Measurements from ENCODE around the gene DUS1L. TPM values are rescaled to one million over a fixed set of nuclear protein-coding genes. Genes with fewer than 3 reads are reported as not detected.

The DUS1L gene
- total RNA-seq, 2 experiments from 2014 or later: 118 to 131 TPM

DNA sequence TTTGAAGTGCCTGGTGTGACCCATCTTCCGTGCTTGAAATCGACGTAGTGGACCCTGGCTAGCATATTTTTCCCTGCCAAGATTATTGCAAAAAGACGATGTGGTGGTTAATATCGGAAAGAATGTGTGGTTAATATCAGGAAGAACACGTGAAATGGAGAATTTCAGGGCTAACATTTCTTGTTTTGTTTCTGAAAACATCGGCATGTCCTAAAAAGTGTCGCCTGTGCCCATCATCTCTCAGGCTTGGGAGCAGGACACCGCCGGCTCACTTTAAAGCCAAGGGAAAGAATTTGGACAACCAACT is 27.8 kb downstream of the DUS1L start:
- H3K9me3 Mint-ChIP-seq: no peaks in the 10 kb centered on the region
- DNase-seq: no peak
- CTCF ChIA-PET: interaction anchor here (0.6 to 2.8 kb wide), 20 partner anchors 8 to 198 kb away, joined by 3 to 21 read pairs (median 4); partner anchors contain the start of genes CENPX, LRRC45 and MAFG
- peak overlapping the region; percentile 88 for H3K27ac Mint-ChIP-seq
- H3K4me3 Mint-ChIP-seq: peak overlapping the region; percentile 83
- H3K36me3 Mint-ChIP-seq: peaks cover 6% of the 10 kb centered on the region
- H3K4me1 Mint-ChIP-seq (ENCODE audit: low read depth): peaks cover 18% of the 10 kb centered on the region
- POLR2A ChIA-PET: interaction anchor here (0.7 to 1.1 kb wide), 9 partner anchors 12 to 100 kb away, joined by 3 to 9 read pairs (median 4); partner anchors contain the start of genes CENPX, DUS1L, GPS1 and LRRC45
- no peaks in the 10 kb centered on the region for H3K27me3 Mint-ChIP-seq
- intact Hi-C loops (cut with micrococcal nuclease): loop anchor here (2.0 to 10.0 kb wide), 2 partner anchors 15 to 377 kb away; partner anchors contain the start of genes CENPX, HEXD, LRRC45 and OGFOD3

DNA sequence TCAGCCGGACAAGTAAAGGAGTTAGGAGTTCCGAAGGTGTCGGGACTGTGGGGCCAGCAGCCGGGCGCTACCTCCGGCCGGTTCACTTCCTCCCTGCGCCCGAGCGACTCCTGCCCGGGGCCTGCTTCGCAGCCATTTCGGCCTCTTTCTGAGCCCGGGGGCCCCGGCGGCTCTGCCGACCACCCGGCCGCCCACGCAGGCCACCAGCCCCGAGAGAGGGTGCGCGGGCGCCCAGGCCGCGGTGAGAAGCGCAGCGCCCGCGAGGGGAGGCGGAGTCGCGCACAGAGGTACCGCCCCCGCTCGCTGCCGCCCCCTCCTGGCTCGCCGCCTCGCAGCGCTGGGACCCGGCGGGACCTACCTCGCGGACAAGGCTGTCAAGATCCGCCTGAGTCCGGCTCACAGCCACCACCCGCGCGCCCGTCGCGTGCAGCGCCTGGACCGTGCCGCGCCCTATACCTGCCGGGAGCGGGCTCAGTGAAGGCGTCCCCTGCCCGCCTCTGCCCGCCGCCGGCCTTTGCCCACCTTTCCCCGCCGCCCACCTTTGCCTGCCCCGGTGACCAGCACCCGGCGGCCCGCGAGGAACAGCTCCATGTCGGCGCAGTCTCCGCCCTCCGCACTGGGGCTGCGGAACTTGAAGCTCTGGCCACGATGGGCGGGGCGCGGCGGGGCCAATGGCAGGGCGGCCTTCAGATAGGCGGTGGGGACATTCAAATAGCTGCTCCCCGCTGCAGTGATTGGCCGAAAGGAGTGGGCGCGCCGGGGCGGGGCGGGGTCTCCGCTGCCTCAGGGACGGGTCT is 28.3 kb downstream of the DUS1L start, which contains the start of gene DCXR:
Gene DCXR, minus strand, starts transcription at position 606 of the 797 bp plus-strand sequence. Its CDS starts 15 bp downstream, at position 591.
- DNase-seq: peak; percentile 97
- H3K36me3 Mint-ChIP-seq: peaks cover 6% of the 10 kb centered on the region
- H3K27ac Mint-ChIP-seq: peak within 1 kb of the TSS; percentile 88
- ChIA-PET POLR2A (interaction anchor here (0.7 to 1.1 kb wide), 9 partner anchors 13 to 100 kb away, joined by 3 to 9 read pairs (median 4); partner anchors contain the start of genes CENPX, DUS1L, GPS1 and LRRC45), CTCF (interaction anchor here (0.6 to 2.8 kb wide), 23 partner anchors 8 to 199 kb away, joined by 3 to 21 read pairs (median 4); partner anchors contain the start of genes CENPX, LRRC45 and MAFG)
- no peaks in the 10 kb centered on the region for H3K9me3 Mint-ChIP-seq
- peaks cover 19% of the 10 kb centered on the region for H3K4me1 Mint-ChIP-seq (ENCODE audit: low read depth)
- intact Hi-C loops (cut with micrococcal nuclease): loop anchor here (2.0 to 10.0 kb wide), 2 partner anchors 14 to 378 kb away; partner anchors contain the start of genes CENPX, HEXD, LRRC45 and OGFOD3
- no peaks in the 10 kb centered on the region for H3K27me3 Mint-ChIP-seq
- peak within 1 kb of the TSS; percentile 83 for H3K4me3 Mint-ChIP-seq

DNA sequence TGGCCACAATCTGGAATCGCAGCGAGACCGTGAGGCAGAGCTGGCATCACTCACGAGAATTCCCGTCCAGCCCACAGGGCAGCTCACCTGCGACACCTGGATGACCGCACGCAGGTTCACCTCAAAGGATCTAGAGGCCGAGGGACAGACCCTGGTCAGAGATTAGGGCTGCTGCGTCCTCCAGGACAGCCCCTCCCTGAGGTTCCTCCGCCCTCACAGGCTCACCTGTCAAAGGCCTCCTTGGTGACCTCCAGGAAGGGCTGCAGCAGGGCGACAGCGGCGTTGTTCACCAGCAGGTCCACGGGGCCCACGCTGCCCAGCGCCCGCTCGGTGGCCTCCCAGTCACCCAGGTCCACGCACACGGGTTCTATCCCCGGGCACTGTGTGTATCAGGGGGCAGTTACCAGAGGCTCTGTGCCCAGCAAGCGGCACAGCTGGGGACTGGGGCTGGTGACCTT is 28.9 kb downstream of the DUS1L start:
- no peak for DNase-seq
- intact Hi-C loops (cut with micrococcal nuclease): loop anchor here (2.0 to 10.0 kb wide), 2 partner anchors 14 to 378 kb away; partner anchors contain the start of genes CENPX, HEXD, LRRC45 and OGFOD3
- Mint-ChIP-seq H3K9me3 (no peaks in the 10 kb centered on the region), H3K36me3 (peaks cover 6% of the 10 kb centered on the region), H3K4me1 (ENCODE audit: low read depth) (peaks cover 19% of the 10 kb centered on the region), H3K27me3 (no peaks in the 10 kb centered on the region), H3K4me3 (peak overlapping the region; percentile 83), H3K27ac (no peak overlapping the region)
- POLR2A ChIA-PET: no interaction called here
- CTCF ChIA-PET: interaction anchor here (0.6 to 2.8 kb wide), 6 partner anchors 14 to 117 kb away, joined by 3 to 21 read pairs (median 3); partner anchors contain the start of genes CENPX and LRRC45

DNA sequence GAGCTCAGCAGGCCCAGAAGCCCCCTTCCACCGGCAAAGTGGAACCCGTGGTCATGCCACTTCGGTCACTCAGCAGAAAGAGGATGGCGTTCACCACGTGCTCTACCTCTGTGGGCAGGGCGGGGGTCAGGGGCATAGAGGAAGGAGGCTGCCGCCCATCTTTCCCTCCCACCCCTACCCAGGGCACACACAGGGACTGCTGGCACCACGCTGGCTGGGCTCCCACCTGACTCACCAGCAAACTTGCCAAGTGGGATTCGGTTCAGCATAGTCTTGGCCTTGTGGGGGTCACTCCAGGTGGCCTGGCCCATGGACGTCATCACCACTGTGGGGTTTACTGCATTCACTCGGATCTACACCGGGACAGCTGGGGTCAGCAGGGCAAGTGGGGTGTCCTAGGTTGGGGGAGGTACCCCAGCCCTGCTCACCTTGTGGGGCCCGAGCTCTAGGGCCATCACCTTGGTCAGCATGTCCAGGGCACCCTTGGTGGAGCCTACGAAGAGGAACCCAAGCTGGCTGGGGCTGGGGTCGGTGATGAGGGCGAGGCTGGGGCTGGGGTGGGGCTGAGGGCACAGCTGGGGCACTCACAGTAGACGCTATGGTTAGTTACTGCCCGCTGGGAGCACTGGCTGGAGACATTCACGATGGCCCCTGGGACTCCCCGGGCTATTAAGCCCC is 29.5 kb downstream of the DUS1L start:
- intact Hi-C loops (cut with micrococcal nuclease): loop anchor here (2.0 to 10.0 kb wide), 2 partner anchors 13 to 379 kb away; partner anchors contain the start of genes CENPX, HEXD, LRRC45 and OGFOD3
- no peak overlapping the region for H3K27ac Mint-ChIP-seq
- no peaks in the 10 kb centered on the region for H3K9me3 Mint-ChIP-seq
- POLR2A ChIA-PET: interaction anchor here (1.3 kb wide), 1 partner anchor 29 kb away, joined by 5 read pairs; the partner anchor contains the start of gene DUS1L
- peaks cover 19% of the 10 kb centered on the region for H3K4me1 Mint-ChIP-seq (ENCODE audit: low read depth)
- H3K27me3 Mint-ChIP-seq: no peaks in the 10 kb centered on the region
- CTCF ChIA-PET: interaction anchor here (0.6 to 1.6 kb wide), 6 partner anchors 13 to 118 kb away, joined by 3 to 5 read pairs (median 3); partner anchors contain the start of genes CENPX and LRRC45
- peak overlapping the region; percentile 83 for H3K4me3 Mint-ChIP-seq
- H3K36me3 Mint-ChIP-seq: peaks cover 6% of the 10 kb centered on the region
- DNase-seq: no peak

DNA sequence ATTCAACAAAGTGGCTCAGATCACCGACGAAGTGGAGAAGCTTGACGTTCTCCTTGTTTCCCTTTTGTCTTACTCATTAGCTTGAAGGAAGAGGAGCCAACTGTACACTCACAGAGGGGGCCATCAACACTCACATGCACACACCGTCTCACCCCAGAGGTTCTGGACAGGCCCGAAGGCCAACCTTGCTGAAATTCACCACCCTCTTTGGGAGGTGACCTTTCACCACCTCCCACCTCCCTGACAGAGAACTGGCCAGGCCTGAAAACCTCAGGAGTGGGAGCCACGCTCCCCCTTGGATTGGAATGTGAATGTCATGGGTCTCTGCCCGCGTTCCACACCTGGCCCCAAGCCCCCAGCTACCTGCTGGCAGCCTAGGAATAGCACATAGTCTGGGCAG is 30.1 kb downstream of the DUS1L start:
- no peak overlapping the region for H3K27ac Mint-ChIP-seq
- H3K4me3 Mint-ChIP-seq: peak overlapping the region; percentile 1
- intact Hi-C loops (cut with micrococcal nuclease): loop anchor here (10.0 kb wide), 1 partner anchor 379 kb away; the partner anchor contains the start of genes HEXD and OGFOD3

DNA sequence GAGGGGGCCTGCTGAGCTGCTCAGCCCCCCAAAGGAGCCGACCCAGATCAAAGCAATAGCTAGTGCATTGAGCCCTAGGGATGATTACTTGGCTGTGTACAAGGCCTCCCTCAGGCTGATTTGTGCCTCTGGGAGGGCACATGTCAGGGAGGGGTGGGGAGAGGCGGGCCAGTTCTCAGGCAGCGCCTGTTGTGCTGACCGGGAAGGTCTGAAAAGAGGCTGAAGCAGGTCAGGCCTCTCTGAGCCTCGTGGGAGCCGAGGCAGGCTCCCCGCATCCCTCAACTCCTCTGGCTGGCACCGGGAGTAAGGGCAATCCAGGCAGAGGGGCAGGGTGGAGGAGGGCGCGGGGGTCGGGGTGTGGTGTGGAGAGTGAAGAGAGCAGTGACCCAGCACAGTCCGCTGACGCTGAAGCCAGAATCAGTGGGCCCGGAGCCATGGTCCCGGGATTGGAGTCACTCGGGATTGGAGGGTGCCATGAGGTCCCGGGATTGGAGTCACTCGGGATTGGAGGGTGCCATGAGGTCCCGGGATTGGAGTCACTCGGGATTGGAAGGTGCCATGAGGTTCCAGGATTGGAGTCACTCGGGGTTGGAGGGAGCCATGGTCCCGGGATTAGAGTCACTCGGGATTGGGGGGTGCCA is 31.1 kb downstream of the DUS1L start:
- no peak for DNase-seq
- ChIA-PET POLR2A (no interaction called here), CTCF (interaction anchor here (0.6 to 1.6 kb wide), 2 partner anchors 37 to 75 kb away, joined by 3 to 5 read pairs; no protein-coding TSS in a partner anchor)
- Mint-ChIP-seq H3K27ac (no peak overlapping the region), H3K4me1 (ENCODE audit: low read depth) (peaks cover 25% of the 10 kb centered on the region), H3K27me3 (no peaks in the 10 kb centered on the region), H3K9me3 (no peaks in the 10 kb centered on the region), H3K36me3 (peaks cover 8% of the 10 kb centered on the region), H3K4me3 (no peak overlapping the region)
- intact Hi-C loops (cut with micrococcal nuclease): loop anchor here (10.0 kb wide), 1 partner anchor 380 kb away; the partner anchor contains the start of genes HEXD and OGFOD3

More for the DNA sequence above, 30.1 kb downstream of the DUS1L start:
- Mint-ChIP-seq H3K36me3 (peaks cover 7% of the 10 kb centered on the region), H3K27me3 (no peaks in the 10 kb centered on the region), H3K9me3 (no peaks in the 10 kb centered on the region), H3K4me1 (ENCODE audit: low read depth) (peaks cover 21% of the 10 kb centered on the region)
- POLR2A ChIA-PET: interaction anchor here (1.3 kb wide), 1 partner anchor 30 kb away, joined by 5 read pairs; the partner anchor contains the start of gene DUS1L
- CTCF ChIA-PET: interaction anchor here (0.8 to 1.6 kb wide), 3 partner anchors 75 to 119 kb away, joined by 3 to 5 read pairs (median 3); no protein-coding TSS in a partner anchor
- DNase-seq: no peak

DNA sequence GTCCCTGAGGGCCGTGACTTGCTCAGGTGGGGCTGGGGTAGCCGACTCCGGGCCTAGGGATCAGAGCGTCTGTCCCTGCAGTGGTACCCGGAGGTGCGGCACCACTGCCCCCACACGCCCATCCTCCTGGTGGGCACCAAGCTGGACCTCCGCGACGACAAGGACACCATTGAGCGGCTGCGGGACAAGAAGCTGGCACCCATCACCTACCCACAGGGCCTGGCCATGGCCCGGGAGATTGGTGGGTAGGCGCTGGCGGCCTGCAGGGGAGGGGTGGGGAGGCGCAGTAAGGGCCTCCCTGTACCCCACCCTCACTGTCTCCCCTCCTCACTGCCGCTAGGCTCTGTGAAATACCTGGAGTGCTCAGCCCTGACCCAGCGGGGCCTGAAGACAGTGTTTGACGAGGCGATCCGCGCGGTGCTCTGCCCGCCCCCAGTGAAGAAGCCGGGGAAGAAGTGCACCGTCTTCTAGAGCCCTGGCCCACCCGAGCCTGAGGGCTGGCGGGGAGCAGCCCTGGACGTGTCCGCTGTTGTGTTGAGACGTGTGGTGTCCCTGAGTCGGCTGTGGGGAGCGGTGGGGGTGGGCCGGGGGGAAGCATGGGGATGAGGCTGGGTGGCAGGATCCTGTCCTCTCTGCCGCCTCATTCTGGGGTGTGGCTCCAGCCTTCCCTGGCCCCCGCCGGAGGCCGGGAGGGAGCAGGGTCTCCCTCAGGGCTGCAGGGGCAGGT is 32.1 kb downstream of the DUS1L start:
- ChIA-PET POLR2A (no interaction called here), CTCF (interaction anchor here (1.1 to 1.3 kb wide), 2 partner anchors 14 to 74 kb away, joined by 3 to 4 read pairs; no protein-coding TSS in a partner anchor)
- Mint-ChIP-seq H3K36me3 (peaks cover 8% of the 10 kb centered on the region), H3K27ac (no peak overlapping the region), H3K27me3 (no peaks in the 10 kb centered on the region), H3K9me3 (no peaks in the 10 kb centered on the region), H3K4me1 (ENCODE audit: low read depth) (peaks cover 24% of the 10 kb centered on the region), H3K4me3 (no peak overlapping the region)
- intact Hi-C loops (cut with micrococcal nuclease): loop anchor here (10.0 kb wide), 1 partner anchor 381 kb away; the partner anchor contains the start of genes HEXD and OGFOD3
- DNase-seq: no peak

DNA sequence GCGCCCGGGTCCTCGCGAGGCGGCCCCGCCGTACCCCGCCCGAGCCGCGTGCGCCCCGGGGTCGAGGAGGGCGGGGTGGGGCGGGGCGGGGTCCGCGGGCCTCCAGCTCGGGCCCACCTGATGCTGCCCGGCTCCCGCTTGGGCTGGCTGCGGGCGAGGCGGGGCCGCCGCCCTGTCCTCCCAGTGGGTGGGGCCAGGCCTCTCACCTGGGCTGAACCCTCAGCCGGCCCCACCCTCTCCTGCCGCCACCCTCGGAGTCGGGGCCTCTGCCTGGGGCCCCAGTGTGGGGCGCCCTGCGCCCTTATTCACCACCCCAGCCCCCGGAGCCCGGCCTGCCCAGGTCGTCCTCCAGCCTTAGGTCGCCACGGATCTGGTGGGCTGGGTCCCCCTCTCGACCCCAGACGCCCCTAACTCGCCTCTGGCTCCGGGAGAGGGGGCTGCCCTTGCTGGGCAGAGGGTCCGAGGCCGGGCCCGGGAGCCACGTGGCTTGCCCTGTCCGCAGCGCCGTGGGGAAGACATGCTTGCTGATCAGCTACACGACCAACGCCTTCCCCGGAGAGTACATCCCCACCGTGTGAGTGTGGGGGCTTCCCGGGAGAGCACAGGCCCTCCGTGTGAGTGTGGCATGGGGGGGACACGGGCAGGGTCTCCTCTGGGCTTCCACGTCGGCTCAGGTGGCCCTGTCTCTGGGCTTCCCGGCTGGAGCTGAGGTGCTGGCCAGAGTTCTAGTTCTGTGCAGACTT is 33.5 kb downstream of the DUS1L start:
- Mint-ChIP-seq H3K27ac (no peak overlapping the region), H3K9me3 (no peaks in the 10 kb centered on the region), H3K27me3 (no peaks in the 10 kb centered on the region), H3K4me1 (ENCODE audit: low read depth) (peaks cover 19% of the 10 kb centered on the region), H3K36me3 (peaks cover 8% of the 10 kb centered on the region), H3K4me3 (peak overlapping the region; percentile 43)
- peak; percentile 60 for DNase-seq
- CTCF ChIA-PET: interaction anchor here (0.5 to 4.9 kb wide), 5 partner anchors 11 to 421 kb away, joined by 3 to 54 read pairs (median 4); partner anchors contain the start of gene CENPX
- intact Hi-C loops (cut with micrococcal nuclease): loop anchor here (2.0 to 10.0 kb wide), 2 partner anchors 67 to 383 kb away; partner anchors contain the start of genes FASN, HEXD and OGFOD3
- POLR2A ChIA-PET: no interaction called here

DNA sequence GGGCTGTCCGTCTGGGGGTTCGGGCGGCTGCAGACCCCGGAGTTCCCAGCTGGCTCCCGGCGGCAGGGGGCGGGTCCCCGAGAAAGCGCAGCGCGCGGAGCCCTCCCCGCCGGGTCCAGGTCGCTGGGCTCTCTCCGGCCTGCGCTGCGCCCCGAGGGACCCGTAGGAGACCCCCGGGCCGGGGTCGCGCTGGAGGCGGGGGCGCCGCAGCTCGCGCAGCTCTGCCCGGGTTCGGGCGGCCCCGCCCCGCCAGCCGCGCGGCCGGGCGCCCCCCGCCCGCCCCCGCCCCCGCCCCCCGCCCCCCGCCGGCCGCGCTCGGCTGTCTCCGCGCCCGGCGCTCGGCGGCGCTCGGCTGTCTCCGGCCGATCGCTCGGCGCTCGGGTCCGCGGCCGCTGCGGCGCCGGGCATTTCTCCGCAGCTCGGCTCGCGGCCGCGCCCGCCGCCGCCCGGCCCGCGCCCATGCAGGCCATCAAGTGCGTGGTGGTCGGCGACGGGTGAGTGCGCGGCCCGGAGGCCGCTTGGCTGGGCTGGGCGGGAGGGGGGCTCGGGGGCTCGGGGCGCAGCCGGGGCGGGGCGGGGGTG is 34.2 kb downstream of the DUS1L start, which contains the start of gene RAC3:
Gene RAC3, plus strand, starts transcription at position 376 of the 582 bp plus-strand sequence. Its CDS starts 84 bp downstream, at position 460.
- Mint-ChIP-seq H3K4me3 (peak within 1 kb of the TSS; percentile 76), H3K4me1 (ENCODE audit: low read depth) (peaks cover 14% of the 10 kb centered on the region), H3K27ac (no peak within 1 kb of the TSS), H3K36me3 (peaks cover 8% of the 10 kb centered on the region), H3K27me3 (no peaks in the 10 kb centered on the region), H3K9me3 (no peaks in the 10 kb centered on the region)
- CTCF ChIA-PET: interaction anchor here (1.0 to 4.9 kb wide), 11 partner anchors 11 to 383 kb away, joined by 3 to 54 read pairs (median 4); partner anchors contain the start of genes CENPX, GPS1 and RFNG
- intact Hi-C loops (cut with micrococcal nuclease): loop anchor here (2.0 to 10.0 kb wide), 2 partner anchors 67 to 383 kb away; partner anchors contain the start of genes FASN, HEXD and OGFOD3
- POLR2A ChIA-PET: no interaction called here
- DNase-seq: no peak
